H1 (cell line): ENCODE data around the gene UVRAG. TPM values are rescaled to one million over a fixed set of nuclear protein-coding genes. Genes with fewer than 3 reads are reported as not detected.

Experiments
- CTCF ChIA-PET: fragments of 300-600 bp; sonication (Branson Sonifier 250); formaldehyde crosslinking; loops from one replicate; lab custom pipeline; 2021; ENCODE audit not compliant: partially characterized antibody; lab: Charles Lee
- POLR2A ChIA-PET: fragments of 300-600 bp; sonication (Branson Sonifier 250); formaldehyde crosslinking; loops from one replicate; lab custom pipeline; 2021; ENCODE audit warnings: inconsistent platforms; ENCODE audit not compliant: partially characterized antibody; lab: Charles Lee
- DNase-seq, 2 experiments: peaks; one replicate each; pipeline versions ENCODE4 v3.0.0 to v3.0.0-alpha.2; 2010 to 2022; ENCODE audit warnings: low spot score in 2 of 2, low read depth in 1 of 2, mixed read lengths in 1 of 2
- FAIRE-seq: peaks from 2 replicates; lab custom pipeline; 2011; peaks lifted over from hg19 to GRCh38; lab: Jason Lieb, UNC
- H2AFZ ChIP-seq: 2 replicates; pipeline ENCODE4 v1.8.1; 2012; ENCODE audit warnings: low read length, inconsistent platforms
- H2AK5ac ChIP-seq: 2 replicates; pipeline ENCODE4 v1.6.1; 2013; ENCODE audit warnings: low read depth, low read length
- H2BK120ac ChIP-seq: replicated peaks from 2 replicates; pipeline ENCODE3; 2013; ENCODE audit warnings: low read depth, low read length, inconsistent platforms
- H2BK12ac ChIP-seq: 2 replicates; pipeline ENCODE4 v1.6.1; 2013; ENCODE audit warnings: low read depth, low read length
- H2BK15ac ChIP-seq: 2 replicates; pipeline ENCODE4 v1.6.1; 2013; ENCODE audit warnings: low read length
- H2BK20ac ChIP-seq: 2 replicates; pipeline ENCODE4 v1.6.1; 2013; ENCODE audit warnings: low read length
- H2BK5ac ChIP-seq: 2 replicates; pipeline ENCODE4 v1.6.1; 2013; ENCODE audit warnings: low read depth, low read length
- H3K14ac ChIP-seq: 2 replicates; pipeline ENCODE4 v1.6.1; 2013; ENCODE audit warnings: inconsistent platforms; ENCODE audit not compliant: insufficient read length
- H3K18ac ChIP-seq: 2 replicates; pipeline ENCODE4 v1.6.1; 2013; ENCODE audit warnings: low read length; ENCODE audit errors: extremely low read depth
- H3K23ac ChIP-seq: 2 replicates; pipeline ENCODE4 v1.6.1; 2013; ENCODE audit warnings: inconsistent platforms; ENCODE audit not compliant: insufficient read length
- H3K23me2 ChIP-seq: 2 replicates; pipeline ENCODE4 v1.6.1; 2013; ENCODE audit warnings: low read depth, low read length
- H3K27ac ChIP-seq: 2 replicates; pipeline ENCODE4 v1.6.1; 2011; ENCODE audit warnings: low read depth, low read length, inconsistent platforms
- H3K27me3 ChIP-seq, 4 experiments: replicated peaks in 1 of 4; 1 replicate in 1 of 4; 2 replicates in 3 of 4; pipeline versions ENCODE4 v1.6.1 to v1.8.1; 2011 to 2013; ENCODE audit warnings: low read length in 3 of 4, mild to moderate bottlenecking in 3 of 4, inconsistent platforms in 2 of 4, mixed read lengths in 2 of 4, moderate library complexity in 1 of 4; ENCODE audit not compliant: control insufficient read depth in 3 of 4, insufficient read depth in 3 of 4; ENCODE audit errors: extremely low read depth in 1 of 4
- H3K36me3 ChIP-seq, 4 experiments: 2 replicates each; pipeline versions ENCODE4 v1.6.1 to v1.8.1; 2011 to 2013; ENCODE audit warnings: mild to moderate bottlenecking in 4 of 4, low read length in 3 of 4, moderate library complexity in 2 of 4, control low read depth in 1 of 4, inconsistent platforms in 1 of 4; ENCODE audit not compliant: insufficient read depth in 4 of 4, control insufficient read depth in 2 of 4
- H3K4ac ChIP-seq: replicated peaks from 2 replicates; pipeline ENCODE3; 2013; ENCODE audit warnings: low read length, low read depth, mixed read lengths, inconsistent platforms; ENCODE audit not compliant: insufficient read length
- H3K4me1 ChIP-seq, 4 experiments: replicated peaks in 1 of 4; 1 replicate in 1 of 4; 2 replicates in 3 of 4; pipeline versions ENCODE4 v1.6.1 to v1.8.1; 2011 to 2013; ENCODE audit warnings: low read length in 3 of 4, inconsistent platforms in 2 of 4, mixed read lengths in 1 of 4; ENCODE audit not compliant: insufficient read depth in 4 of 4, control insufficient read depth in 3 of 4
- H3K4me2 ChIP-seq, 2 experiments: 2 replicates each; pipeline versions ENCODE4 v1.6.1 to v1.8.1; 2011 to 2013; ENCODE audit warnings: low read depth in 2 of 2, low read length in 2 of 2, control low read depth in 1 of 2, inconsistent platforms in 1 of 2, mild to moderate bottlenecking in 1 of 2; ENCODE audit not compliant: insufficient read depth in 1 of 2
- H3K4me3 ChIP-seq, 4 experiments: fragments of 200-600, 300-600 bp in 1 of 4; sonication (generic), shearing (Covaris generic), sonication (Bioruptor Twin) in 1 of 4; 2 replicates each; pipeline versions ENCODE4 v1.5.1 to v1.8.1; 2011 to 2016; ENCODE audit warnings: low read length in 4 of 4, low read depth in 3 of 4, control low read depth in 2 of 4, inconsistent platforms in 2 of 4, mild to moderate bottlenecking in 2 of 4, mixed read lengths in 1 of 4, moderate library complexity in 1 of 4; ENCODE audit not compliant: insufficient read depth in 2 of 4; ENCODE audit errors: extremely low read depth in 1 of 4
- H3K56ac ChIP-seq: replicated peaks from 2 replicates; pipeline ENCODE3; 2013; ENCODE audit warnings: low read depth, mild to moderate bottlenecking, mixed read lengths, low read length, inconsistent platforms; ENCODE audit not compliant: insufficient read length
- H3K79me1 ChIP-seq: 2 replicates; pipeline ENCODE4 v1.6.1; 2013; ENCODE audit warnings: low read depth, low read length, control low read depth
- H3K79me2 ChIP-seq, 2 experiments: 2 replicates each; pipeline versions ENCODE4 v1.6.1 to v1.8.1; 2012 to 2013; ENCODE audit warnings: low read length in 2 of 2, mild to moderate bottlenecking in 2 of 2, inconsistent platforms in 1 of 2; ENCODE audit not compliant: insufficient read depth in 2 of 2, control insufficient read depth in 1 of 2
- H3K9ac ChIP-seq, 4 experiments: replicated peaks in 1 of 4; 1 replicate in 1 of 4; 2 replicates in 3 of 4; pipeline versions ENCODE4 v1.6.1 to v1.8.1; 2011 to 2013; ENCODE audit warnings: low read depth in 3 of 4, low read length in 3 of 4, control low read depth in 2 of 4, mild to moderate bottlenecking in 2 of 4, moderate library complexity in 2 of 4, inconsistent platforms in 1 of 4; ENCODE audit errors: extremely low read depth in 1 of 4
- H3K9me3 ChIP-seq, 2 experiments: 2 replicates each; pipeline versions ENCODE4 v1.6.1 to v1.8.1; 2012 to 2013; ENCODE audit warnings: mild to moderate bottlenecking in 2 of 2, moderate library complexity in 2 of 2, control low read depth in 1 of 2, inconsistent platforms in 1 of 2, low read depth in 1 of 2, low read length in 1 of 2, mixed read lengths in 1 of 2; ENCODE audit not compliant: insufficient read depth in 2 of 2
- H4K20me1 ChIP-seq, 2 experiments: replicated peaks in 1 of 2; 2 replicates each; pipeline versions ENCODE3 to v1.8.1; 2011 to 2013; ENCODE audit warnings: inconsistent platforms in 2 of 2, low read length in 2 of 2, mild to moderate bottlenecking in 1 of 2; ENCODE audit not compliant: insufficient read depth in 2 of 2, control insufficient read depth in 1 of 2
- H4K5ac ChIP-seq: 2 replicates; pipeline ENCODE4 v1.6.1; 2013; ENCODE audit warnings: low read length, low read depth, mixed read lengths, inconsistent platforms; ENCODE audit not compliant: insufficient read length
- H4K8ac ChIP-seq: 2 replicates; pipeline ENCODE4 v1.8.0; 2013; ENCODE audit warnings: mild to moderate bottlenecking, moderate library complexity, low read length, inconsistent platforms; ENCODE audit not compliant: insufficient read depth; ENCODE audit errors: extremely low read depth
- H4K91ac ChIP-seq: replicated peaks from 2 replicates; pipeline ENCODE3; 2013; ENCODE audit warnings: low read length, mixed read lengths, inconsistent platforms; ENCODE audit not compliant: insufficient read length
- ASH2L ChIP-seq: fragments of 200-600, 300-600 bp; sonication (generic); IDR thresholded peaks from one replicate; pipeline ENCODE4 v1.7.1; 2017; ENCODE audit warnings: low read length
- CREB1 ChIP-seq: IDR thresholded peaks from 2 replicates; pipeline ENCODE4 v1.6.1; 2012; ENCODE audit warnings: inconsistent platforms
- EZH2 ChIP-seq: fragments of 200-600 bp; sonication (generic); IDR thresholded peaks from 2 replicates; pipeline ENCODE4 v1.7.1; 2012; ENCODE audit warnings: low read depth, mild to moderate bottlenecking, moderate library complexity, low read length, inconsistent platforms; ENCODE audit not compliant: severe bottlenecking
- HDAC2 ChIP-seq, 2 experiments: fragments of 300-600 bp in 1 of 2; sonication (generic) in 1 of 2; IDR thresholded peaks; 2 replicates each; pipeline ENCODE4 v1.6.1; 2011 to 2012; ENCODE audit warnings: low read depth in 2 of 2, low read length in 2 of 2, mild to moderate bottlenecking in 2 of 2, moderate library complexity in 2 of 2, borderline replicate concordance in 1 of 2, inconsistent platforms in 1 of 2
- KDM5A ChIP-seq: fragments of 200-600 bp; IDR thresholded peaks from 2 replicates; pipeline ENCODE4 v1.7.1; 2012; ENCODE audit warnings: mild to moderate bottlenecking, low read length, inconsistent platforms, mixed read lengths
- NANOG ChIP-seq: IDR thresholded peaks from 2 replicates; pipeline ENCODE4 v1.6.1; 2011; ENCODE audit warnings: low read length, low read depth, mild to moderate bottlenecking, inconsistent platforms; ENCODE audit not compliant: insufficient read depth, poor library complexity, severe bottlenecking
- RNF2 ChIP-seq: fragments of 200-900, 300-1000 bp; sonication (generic); IDR thresholded peaks from 2 replicates; pipeline ENCODE4 v1.7.1; 2016; ENCODE audit warnings: borderline replicate concordance, low read depth, mild to moderate bottlenecking, antibody characterized with exemption, low read length; ENCODE audit not compliant: poor library complexity, severe bottlenecking; ENCODE audit errors: missing control alignments
- RXRA ChIP-seq: IDR thresholded peaks from 2 replicates; pipeline ENCODE4 v1.6.1; 2011; ENCODE audit warnings: low read depth, mild to moderate bottlenecking, low read length, moderate library complexity; ENCODE audit not compliant: insufficient read depth
- SIN3A ChIP-seq, 2 experiments: IDR thresholded peaks in 1 of 2; conservative IDR thresholded peaks in 1 of 2; 2 replicates each; pipeline ENCODE4 v1.6.1; 2011 to 2012; ENCODE audit warnings: low read length in 2 of 2, improper control_type of control experiment in 1 of 2, low read depth in 1 of 2, mild to moderate bottlenecking in 1 of 2
- SIRT6 ChIP-seq: IDR thresholded peaks from one replicate; pipeline ENCODE4 v1.7.1; 2012; ENCODE audit warnings: low read length, inconsistent platforms
- TAF7 ChIP-seq: optimal IDR thresholded peaks from 2 replicates; pipeline ENCODE3; 2011; ENCODE audit warnings: low read depth, mild to moderate bottlenecking, inconsistent platforms, low read length, moderate library complexity, borderline replicate concordance
- ZNF274 ChIP-seq: IDR thresholded peaks from 2 replicates; pipeline ENCODE4 v1.7.0; 2012; ENCODE audit warnings: low read length, borderline replicate concordance; ENCODE audit errors: extremely low read depth
- WGBS, 2 experiments: shearing (Covaris generic) in 1 of 2; methylation state at CpG; one replicate each; pipeline versions ENCODE4 v1.1.6 to v1.1.7; 2013 to 2015; ENCODE audit warnings: low lambda C conversion rate in 2 of 2, mixed read lengths in 2 of 2, inconsistent platforms in 1 of 2, low coverage in 1 of 2, missing lambda C conversion rate in 1 of 2; ENCODE audit not compliant: insufficient replicate concordance in 2 of 2, insufficient coverage in 1 of 2, insufficient read length in 1 of 2; ENCODE audit errors: extremely low coverage in 1 of 2, missing lambda C conversion rate in 1 of 2; 5-methylcytosine and 5-hydroxymethylcytosine counted together
- polyA plus RNA-seq, 7 experiments: library from polyadenylated mRNA; depleted of rRNA in 3 of 7; stranded (reverse) in 5 of 7; unstranded in 2 of 7; fragments of >200 nt in 5 of 7; fragments of 200-250 nt in 2 of 7; gene quantifications; 1 replicate in 5 of 7; 2 replicates in 1 of 7; 4 replicates in 1 of 7; pipeline versions ENCODE4 v1.2.1 to v1.2.3, GENCODE V29; 2011 to 2013; ENCODE audit warnings: missing spikeins in 2 of 7, mixed read lengths in 2 of 7
- total RNA-seq: library from RNA; stranded (reverse); fragmentation: NEBNext Ultra II Directional; extraction: Animal tissue kit (Norgen Biotek cat#: 25700); gene quantifications from 2 replicates; pipeline ENCODE4 v1.2.1, GENCODE V29; 2021

Gene UVRAG
- total and polyA plus RNA-seq, 2 of the 8 experiments (the other 6 are each of a cell fraction or from before 2014, with no cell fraction given): 5.5 to 14.7 TPM

DNA sequence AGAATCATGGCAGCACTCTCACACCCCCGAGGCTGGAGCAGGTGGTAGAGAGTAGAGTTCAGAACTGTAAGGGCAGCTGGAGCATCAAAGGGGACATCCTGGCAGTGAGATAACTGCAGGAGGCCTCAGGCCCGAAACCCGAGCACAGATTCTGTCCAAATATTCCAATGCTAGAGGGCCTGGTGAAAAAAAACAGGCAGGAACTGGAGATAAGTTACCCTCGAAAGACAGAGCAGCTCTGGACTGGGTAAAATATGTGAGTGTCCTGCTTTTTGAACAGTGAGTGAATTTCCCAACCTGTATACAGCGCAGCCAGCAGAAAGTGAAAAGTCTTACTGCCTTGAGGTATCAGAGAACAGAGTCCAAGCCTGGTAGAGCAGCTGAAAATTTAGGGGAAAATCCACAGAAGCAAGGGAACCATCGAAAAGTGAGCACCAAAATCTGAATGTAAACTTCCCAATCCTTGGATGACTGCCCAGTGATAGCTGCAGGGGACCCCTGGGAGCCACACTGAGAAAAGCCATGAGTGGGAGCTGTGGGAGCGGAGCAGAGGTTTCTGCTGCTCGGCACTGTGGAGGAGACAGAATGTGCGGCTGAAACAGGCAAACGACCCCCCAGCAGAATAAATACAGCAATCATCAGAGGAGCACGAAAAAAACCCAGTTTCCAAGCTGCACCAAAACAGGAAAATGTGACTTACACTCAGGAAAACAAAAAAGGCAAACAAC lies 340.7 kb downstream of the UVRAG start:
- no peak for FAIRE-seq
- Histone ChIP-seq H3K9ac (no peak overlapping the region), H3K4me3 (no peak overlapping the region), H2BK12ac (no peak overlapping the region), H3K18ac (no peak overlapping the region), H3K4ac (no peak overlapping the region), H2AK5ac (no peak overlapping the region), H3K4me1 (peaks cover 0 to 3% (median 2%) of the 10 kb centered on the region in 4 experiments; a peak in 2 of 7 replicates), H2BK20ac (no peak overlapping the region), H3K79me2 (no peaks in the 10 kb centered on the region), H2BK15ac (no peak overlapping the region), H3K23me2 (no peaks in the 10 kb centered on the region), H3K23ac (no peak overlapping the region), H3K27ac (no peak overlapping the region), H4K20me1 (no peaks in the 10 kb centered on the region), H3K56ac (no peak overlapping the region), H2AFZ (no peak overlapping the region), H2BK120ac (no peak overlapping the region), H3K27me3 (peaks cover 0 to 14% (median 11%) of the 10 kb centered on the region in 4 experiments; a peak in 5 of 7 replicates), H4K91ac (no peak overlapping the region), H3K14ac (no peak overlapping the region), H3K36me3 (no peaks in the 10 kb centered on the region), H3K4me2 (no peak overlapping the region), H4K5ac (no peak overlapping the region), H3K9me3 (no peaks in the 10 kb centered on the region), H3K79me1 (no peaks in the 10 kb centered on the region), H2BK5ac (no peak overlapping the region), H4K8ac (no peak overlapping the region)
- 90% methylated on average over 11 of the region's 11 CpGs; no CpG with 5 or more reads in 1 of the 2 experiments for WGBS, 2 experiments
- DNase-seq: no peak
- ChIA-PET CTCF (interaction anchor here (0.6 to 1.8 kb wide), 5 partner anchors 29 to 351 kb away, joined by 3 to 4 read pairs (median 3); no protein-coding TSS in a partner anchor), POLR2A (no interaction called here)
- TF ChIP-seq HDAC2 (IDR thresholded peaks at IDR 0.05; ENCODE audit: borderline replicate concordance in 1 of 2, low read depth in 2 of 2, low read length in 2 of 2) (no peak), ASH2L (no peak), SIN3A (conservative IDR thresholded peaks at IDR 0.05 in 1 of 2, IDR thresholded peaks at IDR 0.05 in 1 of 2; ENCODE audit: low read depth in 1 of 2, low read length in 2 of 2) (no peak), CREB1 (no peak), RNF2 (no peak), NANOG (no peak), KDM5A (no peak), ZNF274 (no peak), EZH2 (no peak), SIRT6 (no peak), TAF7 (no peak), RXRA (no peak)
